Cortex of kidney (tissue), 1 donor: ENCODE data around the gene STX11.
"Not testable (repeated sequence)": the region's sequence is repeated elsewhere in the genome, so short reads cannot be mapped to it uniquely, and the experiment has no call there.

Experiments used
- DNase-seq: peaks from one replicate; lab custom pipeline; 2025; lab: John Stamatoyannopoulos, UW

Gene STX11

DNA sequence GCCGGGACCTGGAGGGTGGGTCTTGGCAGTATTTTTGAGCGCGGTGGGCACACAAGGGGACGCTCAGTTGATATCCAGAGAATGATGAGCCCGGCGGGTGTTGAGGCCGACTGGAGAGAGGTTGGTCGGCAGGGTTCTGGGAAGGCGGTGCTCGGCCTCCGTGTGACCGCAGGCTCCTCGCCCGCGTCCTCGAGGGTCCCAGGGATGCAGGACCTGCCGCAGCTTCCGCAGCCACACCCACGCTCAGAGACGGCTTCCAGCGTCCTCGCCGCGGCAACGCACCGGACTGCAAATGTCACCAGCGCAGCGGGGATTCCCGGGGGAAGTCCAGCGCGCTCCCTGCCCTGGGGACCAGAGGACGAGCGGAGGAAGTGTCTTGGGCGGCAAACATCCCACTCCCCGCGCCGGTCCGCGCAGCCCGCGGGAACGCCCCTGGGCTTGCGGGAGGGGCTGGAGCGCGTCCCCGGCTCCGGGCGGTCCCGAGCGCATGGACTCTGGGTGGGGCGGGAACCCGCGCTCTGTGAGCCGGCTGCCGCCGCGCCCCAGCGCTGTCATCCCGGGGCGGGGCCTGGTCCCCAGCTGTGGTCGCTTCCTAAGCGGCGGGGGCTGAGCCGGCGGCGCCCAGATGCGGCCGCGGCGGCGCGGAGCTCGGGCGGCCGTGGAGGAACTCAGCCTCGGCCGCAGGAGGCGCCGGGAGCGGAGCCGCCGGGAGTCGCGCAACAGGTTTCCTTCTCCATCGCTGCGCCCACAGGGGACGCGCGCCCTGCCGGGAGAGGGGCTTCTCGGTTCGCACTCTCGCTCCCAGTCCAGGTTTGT lies at the start of gene STX11:
TSS of gene STX11 (plus strand) at position 624 of the 816 bp plus-strand sequence. CDS start 36,111 bp downstream, outside the sequence.
- DNase-seq = no peak

DNA sequence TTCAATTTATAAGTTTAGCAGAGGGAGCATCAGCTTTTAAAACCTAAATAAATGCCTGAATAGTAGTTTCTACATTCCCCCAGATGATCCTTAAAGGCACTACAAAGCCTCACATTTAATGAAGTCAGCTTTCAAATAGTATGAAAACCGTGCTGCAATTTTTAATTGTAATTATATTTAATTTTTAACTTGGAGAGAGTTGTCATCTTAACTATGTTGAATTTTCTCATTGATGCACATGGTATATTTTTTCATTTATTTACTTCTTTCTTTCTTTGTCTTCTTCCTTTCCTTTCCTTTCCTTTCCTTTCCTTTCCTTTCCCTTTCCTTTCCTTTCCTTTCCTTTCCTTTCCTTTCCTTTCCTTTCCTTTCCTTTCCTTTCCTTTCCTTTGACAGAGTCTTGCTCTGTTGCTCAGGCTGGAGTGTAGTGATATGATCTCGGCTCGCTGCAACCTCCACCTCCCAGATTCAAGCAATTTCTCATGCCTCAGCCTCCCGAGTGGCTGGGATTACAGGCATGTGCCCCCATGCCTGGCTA lies 47.2 kb upstream of the STX11 start:
- DNase-seq = no peak

DNA sequence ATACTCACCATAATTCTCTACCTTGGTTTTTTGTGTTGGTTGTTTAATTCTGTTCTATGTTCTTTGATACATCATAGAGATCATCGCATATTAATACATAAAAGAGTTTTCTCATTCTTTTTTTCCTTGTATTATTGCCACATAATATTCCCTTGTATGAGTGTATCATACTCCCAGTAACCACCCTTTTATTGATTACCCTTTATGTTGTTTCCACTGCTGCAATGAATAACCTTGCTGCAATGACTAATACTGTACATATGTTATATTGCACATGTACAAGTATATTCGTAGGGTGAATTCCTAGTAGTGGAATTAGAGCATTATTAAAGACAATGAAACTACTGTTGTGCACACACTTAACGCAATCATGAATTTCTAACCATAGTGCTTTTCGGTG lies 45.8 kb upstream of the STX11 start:
- DNase-seq = no peak

DNA sequence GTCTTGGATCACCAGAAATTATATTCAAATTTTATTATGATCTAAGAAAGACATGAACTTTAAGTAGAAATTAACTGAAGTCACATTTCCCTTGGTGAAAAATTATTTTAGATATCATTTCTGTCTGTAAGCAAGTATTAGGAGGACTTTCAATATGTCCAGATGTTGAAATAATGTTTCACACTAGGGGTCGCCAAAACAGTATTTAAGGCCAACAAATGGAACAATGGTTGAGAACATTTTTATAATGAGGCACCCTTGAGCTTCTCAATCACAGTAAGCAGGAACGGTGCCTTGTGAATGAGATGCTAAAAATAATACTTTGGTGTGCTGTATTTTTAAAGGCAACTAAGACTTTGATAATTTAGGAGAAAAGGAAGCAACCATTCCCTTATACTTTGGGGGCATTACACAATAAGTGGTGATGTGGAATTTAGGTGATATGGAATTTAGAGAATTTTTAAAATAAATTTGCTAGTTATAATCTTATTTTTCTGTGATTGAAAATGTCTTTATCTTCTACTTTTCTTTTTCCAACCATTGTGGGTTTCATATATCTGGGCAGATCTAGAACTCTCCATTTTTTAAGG lies 45.3 kb upstream of the STX11 start:
- no peak for DNase-seq

DNA sequence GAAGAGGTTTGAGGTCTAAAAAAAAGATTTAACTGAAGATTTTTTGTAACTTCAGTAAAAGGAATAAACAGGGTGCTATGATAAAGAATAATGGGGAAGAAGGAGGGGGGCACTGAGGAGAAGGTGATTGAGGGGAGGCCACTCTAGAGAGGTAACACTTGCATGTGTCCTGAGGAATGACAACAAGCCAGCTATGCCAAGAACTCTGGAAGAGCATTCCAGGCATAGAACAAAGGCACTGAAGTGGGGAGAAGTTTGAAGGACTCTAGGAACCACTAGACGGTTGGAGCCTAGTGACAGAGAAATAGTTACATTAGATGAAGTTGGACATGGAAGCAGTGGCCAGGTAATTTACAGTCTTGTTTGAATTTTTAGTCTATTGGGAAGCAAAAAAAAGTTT lies 44.1 kb upstream of the STX11 start:
- DNase-seq = no peak

DNA sequence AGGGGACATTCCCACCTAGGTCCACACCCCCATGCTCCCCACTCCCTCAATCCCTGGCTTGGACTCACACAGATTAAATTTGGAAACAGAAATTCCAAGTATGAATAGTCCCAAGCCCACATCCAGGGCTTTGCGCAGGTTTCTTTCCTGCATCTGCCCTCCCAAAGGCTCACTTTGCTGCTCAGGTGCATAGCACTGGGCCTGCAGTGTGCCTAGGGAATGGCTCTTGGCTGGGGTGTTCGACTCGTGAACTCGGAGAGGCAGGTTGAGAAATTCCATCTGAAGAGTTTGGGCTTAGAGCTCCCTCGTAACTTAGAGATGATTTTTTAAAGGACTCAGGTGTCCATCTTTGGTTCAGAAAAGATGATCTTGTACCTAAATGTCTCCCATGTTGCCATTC lies 40.1 kb upstream of the STX11 start:
- no peak for DNase-seq

DNA sequence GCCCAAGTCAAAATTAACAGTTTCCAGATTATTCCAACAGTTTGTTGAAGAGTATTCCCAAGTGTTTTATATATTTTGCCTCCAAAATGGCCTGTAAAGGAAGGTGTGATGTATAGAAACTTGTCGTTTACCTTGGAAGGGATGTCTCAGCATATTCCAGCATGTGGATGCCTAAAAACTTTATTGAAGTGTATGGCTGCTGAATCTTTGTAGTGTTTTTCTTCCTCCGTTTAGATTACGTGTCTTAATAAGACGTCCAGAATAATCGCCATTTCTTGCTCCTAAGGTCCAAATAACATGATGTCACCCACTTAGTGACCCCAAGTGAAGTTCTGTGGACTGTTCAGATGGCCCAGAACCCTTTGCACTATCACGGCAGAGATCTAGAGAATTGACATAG lies 37.0 kb upstream of the STX11 start:
- DNase-seq = no peak

DNA sequence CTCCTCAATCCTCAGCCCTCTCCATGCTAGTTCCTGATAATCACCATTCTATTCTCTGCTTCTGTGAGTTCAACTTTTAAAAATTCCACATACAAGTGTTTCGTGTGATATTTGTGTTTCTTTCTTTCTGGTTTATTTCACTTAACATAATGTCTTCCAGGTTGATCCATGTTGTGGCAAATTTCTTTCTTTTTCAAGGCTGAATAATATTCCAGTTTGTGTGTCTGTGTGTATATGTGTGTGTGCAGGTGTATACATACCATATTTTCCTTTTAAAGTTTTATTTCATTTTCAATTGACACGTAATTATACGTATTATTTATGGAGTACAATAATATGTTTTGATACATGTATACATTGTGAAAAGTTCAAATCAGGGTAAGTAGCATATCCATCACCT lies 35.1 kb upstream of the STX11 start:
- no peak for DNase-seq

DNA sequence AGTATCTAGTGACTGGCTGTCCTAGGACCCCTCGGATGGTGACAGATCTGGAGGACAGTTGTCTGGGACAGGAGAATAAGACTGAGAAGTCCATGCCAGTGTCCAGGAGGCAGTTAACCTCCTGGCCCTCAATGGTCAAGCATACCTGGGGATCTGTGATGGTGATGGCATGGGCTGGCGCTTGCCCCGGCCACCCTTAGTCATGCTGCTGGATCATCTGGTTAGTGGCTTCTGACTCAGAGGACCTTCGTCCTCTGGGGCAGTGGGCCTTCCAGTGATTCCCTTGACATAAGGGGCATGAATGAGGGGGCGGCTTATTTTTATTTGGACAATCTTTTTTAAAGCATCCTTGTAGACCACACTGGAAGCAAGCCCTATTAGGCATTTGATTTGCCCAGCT lies 30.9 kb upstream of the STX11 start:
- no peak for DNase-seq

DNA sequence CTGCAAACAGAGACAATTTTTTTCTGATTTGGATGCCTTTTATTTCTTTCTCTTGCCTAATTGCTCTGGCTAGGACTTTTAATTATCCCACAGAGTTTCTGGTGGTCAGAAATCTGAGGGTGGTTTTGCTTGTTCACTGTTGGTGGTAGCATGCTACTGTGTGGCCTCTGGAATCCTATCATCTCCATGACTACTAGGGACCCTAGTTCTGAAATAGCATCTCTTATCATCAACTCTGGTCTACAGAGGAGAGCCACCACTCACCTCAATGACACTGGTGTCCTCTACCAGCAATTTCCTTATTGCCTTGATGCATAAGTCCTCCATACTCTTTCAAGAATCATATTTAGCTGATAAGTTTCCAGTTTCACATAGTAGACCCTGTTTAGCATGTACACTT lies 27.5 kb upstream of the STX11 start:
- no peak for DNase-seq

DNA sequence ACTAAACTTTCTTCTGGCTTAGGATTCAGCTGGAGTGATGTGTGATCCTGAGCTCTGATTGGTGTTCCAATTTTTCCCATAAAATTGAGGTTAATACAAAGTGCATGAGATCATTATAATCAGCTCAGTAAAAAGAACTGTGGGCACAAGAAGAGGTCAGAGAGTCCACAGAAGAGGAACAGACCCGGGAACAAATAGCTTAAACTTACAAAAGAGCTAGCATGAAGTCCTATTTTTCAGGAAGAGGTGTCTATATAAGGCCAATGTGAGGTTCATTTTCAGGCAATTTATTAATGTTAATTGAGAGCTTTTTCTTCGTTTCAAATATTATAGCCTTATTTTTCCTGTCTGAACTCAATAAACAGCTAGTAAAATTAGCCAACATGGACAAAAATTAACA lies 26.9 kb upstream of the STX11 start:
- DNase-seq = no peak

DNA sequence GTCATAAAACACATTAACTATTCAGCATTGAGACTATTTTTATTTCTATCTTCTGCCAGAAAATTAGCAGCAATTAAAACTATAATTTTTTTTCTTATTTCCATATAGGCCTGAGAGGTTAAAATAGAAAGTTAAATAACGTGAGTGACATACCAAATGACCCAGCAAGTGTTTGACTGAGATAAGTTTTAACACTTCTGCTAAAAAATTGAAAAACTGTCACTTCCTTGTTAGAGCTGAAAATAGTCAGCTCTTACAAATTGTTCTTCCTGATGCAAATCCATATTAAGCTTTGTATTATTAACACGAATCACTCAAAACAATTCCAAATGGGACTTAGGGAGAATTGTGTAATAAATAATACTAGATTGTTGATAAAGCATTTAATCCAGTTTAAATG lies 26.5 kb upstream of the STX11 start:
- DNase-seq = no peak

DNA sequence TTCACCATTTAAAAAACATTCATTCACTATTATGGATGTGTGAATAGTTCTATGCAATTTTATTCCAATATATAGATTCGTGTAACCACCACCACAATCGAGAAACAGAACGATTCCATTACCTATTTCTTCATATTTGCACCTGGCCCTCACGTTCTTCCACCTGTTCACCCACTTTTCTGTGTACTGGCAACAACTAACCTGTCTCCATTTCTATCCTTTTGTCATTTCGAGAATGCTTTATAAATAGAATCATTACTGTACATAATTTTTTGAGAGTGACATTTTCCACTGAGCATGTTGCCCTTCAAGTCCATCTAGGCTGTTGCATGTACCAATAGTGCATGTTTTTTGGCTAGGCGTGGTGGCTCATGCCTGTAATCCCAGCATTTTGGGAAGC lies 23.2 kb upstream of the STX11 start:
- DNase-seq = no peak

DNA sequence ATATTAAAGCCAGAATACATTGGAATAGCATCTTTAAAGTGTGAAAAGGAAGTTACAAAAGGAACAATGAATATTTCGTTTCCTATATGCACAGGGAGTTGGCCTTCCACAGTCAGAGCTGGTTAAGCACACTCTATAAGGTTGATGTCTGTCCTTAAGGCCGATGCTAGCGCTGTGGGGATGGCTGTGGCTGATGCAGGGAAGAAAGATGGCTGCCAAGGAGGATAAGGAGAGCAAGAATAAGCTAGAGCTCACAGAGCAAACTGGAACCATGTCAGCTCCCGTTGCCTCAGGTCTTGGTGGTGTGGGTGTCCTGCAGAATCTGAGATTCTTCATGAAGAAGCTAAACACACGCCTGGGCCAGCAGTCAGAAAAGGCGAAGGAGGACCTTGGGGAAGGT lies 20.8 kb upstream of the STX11 start:
- DNase-seq = no peak

DNA sequence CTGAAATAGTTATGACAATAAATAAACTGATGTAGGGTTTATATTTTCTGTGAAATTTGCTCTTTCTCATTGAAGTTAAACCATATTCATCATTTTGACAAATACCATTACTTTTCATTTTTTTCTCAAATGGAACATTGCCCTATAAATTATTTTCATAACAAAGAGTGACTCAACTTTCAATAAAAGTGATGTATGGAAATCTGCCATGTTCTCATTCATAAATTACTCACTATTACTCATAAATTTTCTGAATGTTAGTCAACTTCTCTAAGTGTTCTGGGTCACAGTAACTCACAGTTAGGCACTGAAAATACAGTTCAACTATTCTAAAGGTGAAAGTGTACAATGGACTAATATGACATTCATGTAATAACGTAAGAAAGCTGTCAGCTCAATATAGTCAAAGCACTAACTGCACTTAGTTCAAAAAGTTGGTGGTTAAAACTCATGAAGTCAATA lies 19.0 kb upstream of the STX11 start:
- no peak for DNase-seq

DNA sequence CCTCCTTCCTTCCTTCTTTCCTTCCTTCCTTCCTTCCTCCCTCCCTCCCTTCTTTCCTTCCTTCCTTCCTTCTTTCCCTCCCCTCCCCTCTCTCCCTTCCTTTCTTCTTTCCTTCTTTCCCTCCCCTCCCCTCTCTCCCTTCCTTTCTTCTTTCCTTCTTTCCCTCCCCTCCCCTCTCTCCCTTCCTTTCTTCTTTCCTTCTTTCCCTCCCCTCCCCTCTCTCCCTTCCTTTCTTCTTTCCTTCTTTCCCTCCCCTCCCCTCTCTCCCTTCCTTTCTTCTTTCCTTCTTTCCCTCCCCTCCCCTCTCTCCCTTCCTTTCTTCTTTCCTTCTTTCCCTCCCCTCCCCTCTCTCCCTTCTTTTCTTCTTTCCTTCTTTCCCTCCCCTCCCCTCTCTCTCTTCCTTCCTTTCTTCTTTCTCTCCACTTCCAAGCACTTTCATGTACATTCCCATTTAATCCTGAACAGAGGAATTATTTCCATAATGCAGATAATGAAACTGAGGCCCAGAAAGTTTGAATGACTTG lies 18.1 kb upstream of the STX11 start:
- not testable (repeated sequence) for DNase-seq

DNA sequence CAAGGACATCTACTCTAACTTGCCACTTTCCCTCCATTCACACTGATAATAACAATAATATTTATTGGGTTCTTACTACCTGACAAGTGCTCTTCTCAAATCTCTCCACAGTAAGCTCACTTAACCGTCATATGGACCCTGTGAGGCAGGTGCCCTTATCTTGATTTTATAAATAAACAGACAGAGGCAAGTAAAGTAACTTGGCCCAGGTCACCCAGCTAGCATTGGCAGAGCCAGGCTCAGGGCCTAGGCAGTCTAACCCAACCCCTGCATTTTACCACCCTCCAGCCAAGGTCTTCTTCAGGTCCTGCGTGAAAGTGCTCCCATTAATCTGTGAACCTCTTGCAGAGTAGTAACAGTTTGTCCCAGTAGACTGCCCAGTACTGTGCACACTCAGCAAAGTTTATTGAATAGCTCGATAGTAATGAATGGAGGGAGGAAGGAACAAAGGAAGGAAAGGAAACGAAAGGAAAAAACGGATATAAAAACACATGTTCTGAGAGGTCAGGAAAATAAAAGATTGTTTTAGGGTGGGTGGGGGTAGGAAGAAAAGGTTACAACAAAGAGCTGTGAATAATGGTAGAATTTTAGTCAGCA lies 17.0 kb upstream of the STX11 start:
- no peak for DNase-seq

DNA sequence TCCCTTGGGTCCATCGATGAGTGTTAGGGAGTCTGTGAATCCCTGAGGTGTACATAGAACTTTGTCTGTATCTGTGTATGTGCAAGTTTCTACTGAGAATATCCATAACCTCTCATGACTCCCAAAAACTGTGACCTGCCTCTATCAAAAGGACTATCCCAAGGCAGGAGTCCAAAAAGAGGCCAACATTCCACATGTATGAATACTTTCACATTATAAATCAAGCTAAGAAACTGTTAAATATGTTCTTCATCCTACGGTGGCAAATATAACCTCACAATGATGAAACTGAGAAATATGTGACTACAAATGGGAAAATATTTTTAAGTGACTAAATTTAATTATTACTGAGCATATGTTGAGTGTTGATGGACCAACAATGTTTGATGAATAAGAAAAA lies 16.1 kb upstream of the STX11 start:
- DNase-seq = no peak

DNA sequence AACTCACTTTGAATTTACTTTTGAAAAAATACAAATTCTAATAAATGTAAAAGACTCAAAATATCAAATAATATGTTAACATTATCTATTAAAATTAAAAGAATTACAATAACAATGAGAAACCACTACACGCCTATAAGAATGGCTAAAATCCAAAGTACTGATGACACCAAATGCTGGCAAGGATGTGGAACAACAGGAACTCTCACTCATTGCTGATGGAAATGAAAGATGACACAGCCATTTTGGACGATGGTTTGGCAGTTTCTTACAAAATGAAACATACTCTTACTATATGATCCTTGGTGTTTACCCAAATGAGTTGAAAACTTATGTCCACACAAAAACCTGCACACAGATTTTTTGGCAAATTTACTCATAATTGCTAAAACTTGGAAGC lies 15.6 kb upstream of the STX11 start:
- no peak for DNase-seq

DNA sequence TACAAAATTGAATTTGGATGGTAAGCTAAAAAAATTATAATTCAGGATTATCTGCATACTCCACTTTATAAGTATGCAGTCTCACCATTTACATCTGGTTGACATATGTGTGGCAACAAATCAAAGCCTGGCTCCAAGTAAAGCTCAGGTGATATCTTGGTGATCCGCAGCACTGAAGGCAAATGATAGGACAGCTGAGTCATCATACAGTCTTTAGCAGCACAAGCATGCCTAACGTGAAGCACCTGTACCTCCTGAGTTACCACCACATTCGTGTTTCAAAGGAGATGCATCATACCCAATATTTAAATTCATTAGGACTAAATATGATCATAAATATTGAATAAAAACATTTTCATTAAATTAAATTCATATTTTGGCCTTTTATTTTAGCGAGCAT lies 11.8 kb upstream of the STX11 start:
- no peak for DNase-seq

DNA sequence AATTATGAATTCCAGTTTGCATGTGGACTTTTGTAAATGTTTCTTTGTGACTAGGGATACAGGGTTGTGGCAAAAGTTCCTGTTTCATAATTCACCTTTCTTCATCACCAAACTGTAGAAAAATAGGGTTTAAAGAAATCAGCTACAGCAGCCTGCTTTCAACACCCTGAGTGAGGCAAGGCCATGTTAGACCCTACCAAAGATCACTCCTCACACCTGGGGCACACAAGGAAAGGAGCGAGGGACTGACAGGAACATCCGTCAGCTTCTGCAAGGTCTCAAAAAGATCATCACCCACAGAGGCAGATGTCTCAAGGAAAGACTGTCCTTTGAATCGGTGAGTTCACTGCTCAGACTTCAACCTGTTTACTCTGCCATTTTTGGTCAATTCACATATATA lies 10.5 kb upstream of the STX11 start:
- DNase-seq = no peak

DNA sequence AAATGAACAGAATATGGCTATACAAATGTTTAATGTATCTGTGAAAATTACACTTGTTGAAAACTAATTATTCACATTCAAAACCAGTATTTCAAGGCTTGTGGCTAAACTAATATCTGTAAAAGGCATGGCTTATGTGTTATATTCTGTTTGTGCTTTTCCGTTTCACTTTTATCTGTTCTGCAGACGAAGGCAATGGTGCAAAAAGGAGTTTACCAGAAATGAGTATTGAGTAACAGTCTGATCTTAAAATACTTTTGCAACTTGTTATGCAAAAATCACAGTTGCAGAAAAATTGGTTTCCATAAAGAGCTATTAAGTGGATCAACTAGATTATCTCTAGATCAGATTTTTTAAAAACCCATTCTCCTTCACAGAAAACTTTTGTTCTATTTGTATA lies 9.4 kb upstream of the STX11 start:
- no peak for DNase-seq

DNA sequence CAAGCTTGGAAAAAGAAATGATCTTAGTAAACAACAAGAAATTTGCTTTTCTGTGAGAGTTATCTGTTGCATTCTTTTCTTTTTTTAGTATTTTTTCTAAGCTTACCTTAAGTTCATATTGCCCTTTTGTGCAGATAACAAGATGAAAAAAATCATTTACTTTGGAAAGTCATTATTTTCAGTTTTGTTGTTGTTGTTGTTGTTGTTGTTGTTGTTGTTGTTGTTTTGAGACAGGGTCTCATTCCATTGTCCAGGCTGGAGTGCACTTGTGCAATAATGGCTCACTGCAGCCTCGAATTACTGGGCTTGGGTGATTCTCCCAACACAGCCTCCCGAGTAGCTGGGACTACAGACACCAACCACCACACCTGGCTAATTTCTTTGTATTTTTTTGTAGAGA lies 8.8 kb upstream of the STX11 start:
- no peak for DNase-seq
